ENCODE data around the gene MOCOS.
"Not testable (repeated sequence)": the region's sequence is repeated elsewhere in the genome, so short reads cannot be mapped to it uniquely, and the experiment has no call there.

MOCOS gene

DNA sequence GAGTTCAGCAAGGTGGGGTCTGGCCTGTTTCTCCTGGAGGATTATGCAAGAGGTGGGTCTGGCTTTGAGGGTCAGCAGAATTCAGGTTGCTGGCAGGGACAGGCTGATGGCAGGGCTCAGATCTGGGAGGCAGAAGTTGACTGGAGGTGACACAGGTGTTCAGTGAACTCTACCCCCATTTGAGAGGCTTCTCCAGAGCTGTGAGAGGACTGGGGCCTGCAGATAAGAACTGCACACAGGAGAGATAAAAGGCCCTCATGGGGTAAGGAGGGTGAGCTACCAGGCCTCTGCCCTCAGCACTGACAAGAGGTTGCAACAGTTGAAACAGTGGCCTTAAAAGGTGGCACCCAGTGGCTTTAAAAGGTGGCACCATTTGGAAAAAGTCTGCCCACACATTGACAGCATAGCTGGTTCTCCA lies 13.1 kb downstream of the MOCOS start:
- no peak for DNase-seq (ENCODE audit: extremely low read depth in 1 of 2, low read depth in 1 of 2)

DNA sequence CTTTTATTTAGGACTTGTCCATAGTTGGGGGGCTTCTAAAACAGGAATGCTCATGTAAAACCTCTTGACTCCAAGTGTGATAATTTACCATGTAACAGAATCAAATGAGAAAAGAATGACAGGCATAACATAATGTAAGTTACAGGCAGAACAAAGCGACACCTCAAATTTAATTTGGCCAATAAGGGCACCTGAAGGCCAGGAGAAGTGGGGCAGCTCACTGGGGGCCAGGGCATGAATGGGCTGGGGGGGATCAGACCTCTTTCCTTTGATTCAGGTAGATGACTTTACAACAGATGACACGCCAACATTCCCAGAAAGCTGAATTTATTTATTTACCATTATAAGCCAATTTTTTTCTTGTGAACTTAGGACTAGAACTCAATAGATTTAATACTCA lies 14.5 kb downstream of the MOCOS start:
- DNase-seq (ENCODE audit: extremely low read depth in 1 of 2, low read depth in 1 of 2): no peak

DNA sequence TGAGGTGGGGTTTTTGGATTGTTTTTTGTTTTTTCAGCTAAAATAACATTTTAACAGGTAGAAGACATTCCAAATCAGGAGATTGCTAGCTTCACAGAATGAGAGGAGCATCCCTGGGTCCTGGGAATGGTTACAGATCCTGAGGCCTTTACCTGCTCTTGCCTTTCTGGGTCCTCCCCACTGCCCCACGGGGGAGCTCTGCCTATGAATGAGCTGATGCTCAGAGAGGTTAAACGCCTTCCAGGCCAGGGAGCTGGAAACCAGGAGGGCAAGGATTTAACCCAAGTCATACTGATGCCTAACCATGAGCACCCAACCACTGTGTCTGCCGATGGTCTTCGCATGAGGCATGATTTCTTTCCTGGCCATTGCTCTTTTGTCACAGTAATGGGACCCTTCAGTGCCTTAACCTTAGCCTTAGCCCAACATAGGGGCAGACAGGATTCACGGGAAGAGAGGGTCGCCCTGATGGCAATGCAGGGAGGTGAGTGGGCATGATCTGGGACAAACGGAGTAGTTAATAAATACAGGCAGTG lies 16.1 kb downstream of the MOCOS start:
- no peak for DNase-seq (ENCODE audit: extremely low read depth in 1 of 2, low read depth in 1 of 2)

DNA sequence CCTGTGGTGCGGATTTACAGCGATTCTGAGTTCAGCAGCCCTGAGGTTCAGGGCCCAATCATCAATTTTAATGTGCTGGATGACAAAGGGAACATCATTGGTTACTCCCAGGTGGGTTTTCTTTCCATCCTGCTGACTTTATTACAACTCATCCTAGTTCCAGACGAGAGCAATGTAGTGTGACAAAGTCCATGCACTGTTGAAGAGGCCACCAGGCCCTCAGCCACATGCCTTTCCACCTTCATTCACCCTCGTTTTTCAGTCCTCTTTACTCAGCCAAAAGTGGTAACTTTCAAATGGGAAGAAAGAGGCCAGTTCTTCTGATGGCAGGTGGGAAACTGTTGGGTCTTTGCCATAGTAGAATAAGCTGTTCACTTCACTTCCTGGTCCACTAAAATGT lies 17.9 kb downstream of the MOCOS start:
- no peak for DNase-seq (ENCODE audit: extremely low read depth in 1 of 2, low read depth in 1 of 2)

DNA sequence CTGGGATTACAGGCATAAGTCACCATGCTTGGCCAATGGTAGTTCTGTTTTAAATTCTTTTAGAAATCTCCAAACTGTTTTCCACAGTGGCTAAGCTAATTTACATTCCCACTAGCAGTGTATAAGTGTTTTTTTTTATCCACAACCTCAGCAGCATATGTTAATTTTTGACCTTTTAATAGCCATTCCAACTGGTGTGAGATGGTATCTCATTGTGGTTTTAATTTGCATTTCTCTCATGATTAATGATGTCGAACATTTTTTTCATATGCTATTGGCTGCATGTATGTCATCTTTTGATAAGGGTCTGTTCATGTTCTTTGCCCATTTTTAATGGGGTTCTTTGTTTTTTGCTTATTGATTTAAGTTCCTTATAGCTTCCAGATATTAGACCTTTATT lies 20.0 kb downstream of the MOCOS start:
- no peak for DNase-seq (ENCODE audit: extremely low read depth in 1 of 2, low read depth in 1 of 2)

DNA sequence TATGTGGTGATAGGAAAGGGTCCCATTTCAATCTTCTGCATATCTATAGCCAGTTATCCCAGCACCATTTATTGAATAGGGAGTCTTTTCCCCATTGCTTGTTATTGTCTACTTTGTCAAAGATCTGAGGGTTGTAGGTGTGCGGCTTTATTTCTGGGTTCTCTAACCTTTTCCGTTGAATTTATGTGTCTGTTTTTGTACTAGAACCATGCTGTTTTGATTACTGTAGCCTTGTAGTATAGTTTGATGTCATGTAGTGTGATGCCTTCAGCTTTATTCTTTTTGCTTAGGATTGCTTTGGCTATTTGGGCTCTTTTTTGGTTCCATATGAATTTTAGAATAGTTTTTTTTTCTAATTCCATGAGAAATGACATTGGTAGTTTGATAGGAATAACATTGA lies 20.7 kb downstream of the MOCOS start:
- not testable (repeated sequence) for DNase-seq (ENCODE audit: extremely low read depth in 1 of 2, low read depth in 1 of 2)

DNA sequence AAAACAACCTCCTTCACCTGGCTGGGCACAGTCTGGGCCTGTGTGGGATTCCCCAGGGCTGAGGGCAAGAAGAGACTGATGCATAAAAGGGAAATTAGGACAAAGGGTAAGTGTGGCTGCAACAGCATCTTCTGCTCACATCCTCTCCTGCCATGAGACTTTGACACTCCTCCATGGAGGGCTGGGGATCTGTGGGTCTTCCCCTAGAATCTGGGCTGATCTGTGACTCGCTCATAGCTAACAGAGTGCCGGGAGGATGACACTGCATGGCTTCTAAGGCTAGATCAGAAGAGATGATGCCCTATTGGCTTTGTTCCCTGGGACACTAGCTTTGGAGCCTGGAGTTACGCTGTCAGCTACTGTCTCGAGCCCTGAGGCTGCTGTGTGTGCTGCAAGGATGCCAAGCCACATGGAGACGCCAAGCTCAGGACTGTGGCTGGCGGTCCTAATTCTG lies 24.3 kb downstream of the MOCOS start:
- DNase-seq (ENCODE audit: extremely low read depth in 1 of 2, low read depth in 1 of 2): no peak

DNA sequence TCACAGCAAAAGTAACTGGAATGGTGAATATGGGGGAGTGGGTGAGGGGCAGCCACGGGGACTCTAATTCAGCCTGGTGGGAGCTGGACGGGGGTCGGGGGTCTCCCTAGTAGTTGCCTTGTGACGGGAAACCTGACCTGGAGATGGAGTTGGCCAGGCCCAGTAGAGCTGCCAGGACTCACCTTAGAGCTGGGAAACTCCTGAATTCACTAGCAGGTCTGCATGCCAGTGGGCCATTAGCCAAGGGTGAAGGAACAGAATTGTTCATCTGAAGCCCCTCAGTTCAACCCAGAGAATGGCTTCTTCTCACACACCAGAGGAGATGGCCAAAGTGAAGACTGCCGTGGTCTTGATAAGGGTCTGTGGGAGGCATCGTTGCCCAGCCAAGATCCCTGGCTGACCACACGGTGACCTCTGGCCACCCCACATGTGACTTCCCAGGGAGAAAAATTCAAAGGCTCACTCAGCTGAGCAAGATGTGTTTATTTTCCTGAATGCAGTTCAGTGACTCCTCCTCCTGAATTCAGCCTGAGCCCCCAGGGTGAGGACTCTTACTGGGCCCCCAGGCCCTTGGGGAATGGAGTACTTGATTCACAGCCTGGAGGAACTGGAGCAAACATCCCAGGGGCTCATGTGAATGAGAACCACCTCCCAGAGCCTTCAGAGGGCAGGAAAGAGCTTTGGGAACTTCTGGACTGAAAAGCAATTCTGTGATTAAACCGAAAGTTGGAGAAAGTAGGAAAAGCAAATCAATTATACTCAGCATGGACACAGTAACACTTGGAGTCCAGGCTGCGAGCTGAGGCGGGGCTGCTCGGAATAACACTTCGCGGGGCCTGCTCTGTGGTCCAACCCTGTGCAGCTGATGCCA lies 25.2 kb downstream of the MOCOS start:
- no peak for DNase-seq (ENCODE audit: extremely low read depth in 1 of 2, low read depth in 1 of 2)

DNA sequence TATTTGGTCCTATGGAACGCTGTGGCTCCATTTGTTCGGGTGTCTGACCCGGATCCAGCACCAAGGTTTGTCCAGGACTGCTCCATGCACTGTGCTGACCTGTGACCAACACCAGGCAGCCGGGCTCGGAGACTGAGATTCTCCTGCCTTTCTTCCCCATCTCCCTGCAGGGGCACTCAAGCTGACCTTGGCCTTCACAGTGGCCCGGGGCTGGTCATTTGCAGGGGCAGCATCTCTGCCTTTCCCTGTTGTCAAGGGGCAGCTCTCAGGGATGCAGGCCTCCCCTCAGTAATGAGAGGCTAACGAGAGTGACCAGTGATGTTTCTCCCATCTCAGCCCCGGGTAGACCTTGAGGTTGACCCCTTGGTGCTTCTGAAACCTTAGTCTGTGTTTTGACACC lies 27.5 kb downstream of the MOCOS start:
- DNase-seq (ENCODE audit: extremely low read depth in 1 of 2, low read depth in 1 of 2): no peak

DNA sequence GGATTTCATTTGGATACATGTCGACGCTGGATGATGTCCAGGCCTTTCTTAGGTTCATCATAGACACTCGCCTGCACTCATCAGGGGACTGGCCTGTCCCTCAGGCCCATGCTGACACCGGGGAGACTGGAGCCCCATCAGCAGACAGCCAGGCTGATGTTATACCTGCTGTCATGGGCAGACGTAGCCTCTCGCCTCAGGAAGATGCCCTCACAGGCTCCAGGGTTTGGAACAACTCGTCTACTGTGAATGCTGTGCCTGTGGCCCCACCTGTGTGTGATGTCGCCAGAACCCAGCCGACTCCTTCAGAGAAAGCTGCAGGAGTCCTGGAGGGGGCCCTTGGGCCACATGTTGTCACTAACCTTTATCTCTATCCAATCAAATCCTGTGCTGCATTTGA lies 28.3 kb downstream of the MOCOS start:
- no peak for DNase-seq (ENCODE audit: extremely low read depth in 1 of 2, low read depth in 1 of 2)

DNA sequence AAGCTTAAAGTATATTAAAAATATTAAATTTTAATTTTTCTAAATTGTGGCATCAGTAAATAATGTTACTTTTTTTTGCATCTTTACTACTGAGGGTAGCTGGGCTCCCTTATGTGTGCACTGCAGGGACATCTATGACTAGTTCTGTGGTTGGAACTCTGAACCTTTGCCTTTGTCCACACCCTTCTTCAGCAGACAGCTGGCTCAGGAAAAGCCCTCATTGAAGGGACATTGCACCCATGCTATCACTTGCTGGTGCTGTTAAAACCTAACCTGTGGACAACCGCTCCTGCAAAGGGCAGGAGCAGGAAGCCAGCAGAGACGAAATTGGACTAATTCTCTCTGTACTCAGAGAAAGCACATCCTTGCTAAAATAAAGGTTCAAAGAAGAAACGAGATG lies 30.1 kb downstream of the MOCOS start:
- DNase-seq (ENCODE audit: extremely low read depth in 1 of 2, low read depth in 1 of 2): no peak

DNA sequence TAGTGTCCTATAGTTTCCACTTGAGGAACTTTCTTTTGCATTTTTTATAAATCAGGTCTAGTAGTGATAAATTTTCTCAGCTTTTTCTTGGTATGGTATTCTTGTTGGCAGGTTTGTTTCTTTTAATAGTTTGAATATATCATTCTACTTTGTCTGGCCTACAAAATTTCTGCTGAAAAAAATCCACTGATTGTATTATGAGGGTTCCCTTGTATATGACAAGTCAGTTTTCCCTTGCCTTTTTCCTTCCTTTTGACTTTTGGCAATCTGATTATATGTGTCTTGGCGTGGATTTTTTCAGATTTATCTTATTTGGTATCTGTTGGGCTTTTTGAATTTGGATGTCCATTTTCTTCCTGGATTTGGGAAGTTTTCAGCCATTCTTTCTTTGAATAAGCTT lies 41.9 kb downstream of the MOCOS start:
- DNase-seq (ENCODE audit: extremely low read depth in 1 of 2, low read depth in 1 of 2): no peak

DNA sequence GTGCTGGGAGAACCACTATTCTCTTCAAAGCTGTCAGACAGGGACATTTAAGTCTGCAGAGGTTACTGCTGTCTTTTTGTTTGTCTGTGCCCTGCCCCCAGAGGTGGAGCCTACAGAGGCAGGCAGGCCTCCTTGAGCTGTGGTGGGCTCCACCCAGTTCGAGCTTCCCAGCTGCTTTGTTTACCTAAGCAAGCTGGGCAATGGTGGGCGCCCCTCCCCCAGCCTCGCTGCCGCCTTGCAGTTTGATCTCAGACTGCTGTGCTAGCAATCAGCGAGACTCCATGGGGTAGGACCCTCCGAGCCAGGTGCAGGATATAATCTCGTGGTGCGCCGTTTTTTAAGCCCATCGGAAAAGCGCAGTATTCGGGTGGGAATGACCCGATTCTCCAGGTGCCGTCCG lies 53.2 kb downstream of the MOCOS start:
- DNase-seq (ENCODE audit: extremely low read depth in 1 of 2, low read depth in 1 of 2): not testable (repeated sequence)

DNA sequence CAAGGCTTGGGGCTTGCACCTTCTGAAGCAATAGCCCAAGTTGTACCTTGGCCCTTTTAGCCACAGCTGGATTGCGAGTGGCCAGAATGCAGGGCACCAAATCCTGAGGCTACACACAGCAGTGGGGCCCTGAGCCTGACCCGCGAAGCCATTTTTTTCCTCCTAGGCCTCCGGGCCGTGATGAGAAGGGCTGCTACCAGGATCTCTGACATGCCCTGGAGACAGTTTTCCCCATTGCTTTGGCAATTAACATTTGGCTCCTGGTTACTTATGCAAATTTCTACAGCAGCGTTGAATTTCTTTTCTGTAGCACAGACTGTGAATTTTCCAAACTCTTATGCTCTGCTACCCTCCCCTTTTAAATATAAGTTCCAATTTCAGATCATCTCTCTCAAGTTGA lies 54.5 kb downstream of the MOCOS start:
- no peak for DNase-seq (ENCODE audit: extremely low read depth in 1 of 2, low read depth in 1 of 2)

DNA sequence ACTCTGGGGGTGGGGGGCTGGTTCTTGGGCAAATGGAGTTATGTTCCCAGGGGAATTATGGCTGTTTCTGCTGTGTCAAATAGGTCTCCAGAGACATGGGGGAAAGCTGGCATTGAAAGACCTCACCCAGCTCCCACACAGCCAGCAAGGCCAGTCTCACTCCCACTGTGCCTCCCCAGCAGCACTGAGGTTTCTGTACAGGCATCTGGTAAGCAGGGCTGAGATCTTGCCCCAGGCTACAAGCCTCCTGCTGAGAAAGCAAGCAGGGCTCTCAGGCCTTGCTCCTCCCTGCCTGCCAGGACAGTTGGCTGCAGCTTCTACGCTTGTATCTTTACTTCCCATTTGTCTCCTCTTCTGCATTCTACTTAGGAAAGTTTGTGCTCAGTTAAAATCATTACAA lies 59.7 kb downstream of the MOCOS start:
- DNase-seq (ENCODE audit: extremely low read depth in 1 of 2, low read depth in 1 of 2): no peak

DNA sequence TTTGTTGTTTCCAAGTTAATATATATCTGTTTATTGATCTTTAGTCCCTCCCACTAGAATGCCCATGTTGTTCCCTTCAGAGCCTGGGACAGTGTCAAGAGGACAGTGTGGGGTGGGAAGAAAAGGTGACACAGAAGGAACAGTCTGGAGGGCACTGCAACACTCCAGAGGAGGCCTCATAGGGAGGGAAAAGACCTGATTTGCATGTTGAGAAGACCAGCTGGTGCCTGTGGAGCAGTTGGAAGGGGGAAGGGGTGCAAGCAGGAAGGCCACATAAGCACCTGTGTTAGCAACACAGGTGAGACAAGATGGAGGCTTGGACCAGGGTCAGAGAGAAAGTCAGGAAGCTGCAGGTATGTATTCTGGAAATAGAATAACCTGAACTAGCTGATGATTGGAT lies 62.1 kb downstream of the MOCOS start:
- no peak for DNase-seq (ENCODE audit: extremely low read depth in 1 of 2, low read depth in 1 of 2)

DNA sequence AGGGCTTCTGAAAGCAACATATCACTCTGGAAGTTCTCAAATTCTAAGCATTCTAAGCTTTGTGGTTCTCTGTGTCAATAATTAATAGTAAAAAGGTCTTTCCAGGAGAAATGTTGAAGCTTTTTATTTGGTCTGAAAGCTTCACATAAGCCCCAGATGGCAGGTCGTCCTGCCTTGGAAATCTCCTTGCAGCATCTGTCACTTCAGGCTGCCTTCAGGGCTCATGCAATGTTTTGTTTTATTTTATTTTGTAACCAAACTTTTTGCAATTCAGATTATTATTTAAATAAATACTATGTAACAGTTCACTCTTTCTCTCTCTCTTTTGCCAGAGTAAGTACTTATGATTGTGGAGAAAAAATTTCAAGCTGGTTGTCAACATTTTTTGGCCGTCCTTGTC lies 63.5 kb downstream of the MOCOS start:
- no peak for DNase-seq (ENCODE audit: extremely low read depth in 1 of 2, low read depth in 1 of 2)

DNA sequence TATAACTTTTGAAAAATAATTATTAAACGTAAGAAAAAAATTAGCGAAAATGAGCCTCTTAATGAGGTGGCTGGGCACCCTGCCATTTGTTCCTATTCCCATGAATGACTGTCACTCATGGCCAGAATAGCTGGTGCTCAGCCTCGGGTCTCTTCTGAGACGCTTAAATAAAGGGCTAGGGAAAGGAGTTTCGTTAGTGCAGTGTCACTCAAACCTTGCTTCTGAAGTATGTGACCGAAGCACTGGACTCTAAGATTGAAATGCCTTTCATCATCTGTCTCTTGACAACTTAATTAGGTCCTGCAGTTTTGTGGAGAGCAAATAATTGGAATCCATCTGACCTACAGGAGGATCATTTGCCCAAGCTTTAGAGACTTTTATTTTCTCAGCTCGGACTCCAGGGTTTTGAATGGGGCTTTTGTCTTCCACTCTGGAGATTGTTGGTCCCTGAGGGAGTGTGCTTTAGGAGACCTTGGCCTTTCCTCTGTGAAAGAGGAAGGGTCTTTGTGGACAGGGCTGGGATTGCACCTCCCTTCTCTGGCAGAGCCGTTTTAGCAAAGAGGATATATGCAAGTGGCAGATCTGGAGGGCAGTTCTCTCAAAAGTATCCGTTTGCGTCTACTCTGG lies 67.9 kb downstream of the MOCOS start:
- no peak for DNase-seq (ENCODE audit: extremely low read depth in 1 of 2, low read depth in 1 of 2)

DNA sequence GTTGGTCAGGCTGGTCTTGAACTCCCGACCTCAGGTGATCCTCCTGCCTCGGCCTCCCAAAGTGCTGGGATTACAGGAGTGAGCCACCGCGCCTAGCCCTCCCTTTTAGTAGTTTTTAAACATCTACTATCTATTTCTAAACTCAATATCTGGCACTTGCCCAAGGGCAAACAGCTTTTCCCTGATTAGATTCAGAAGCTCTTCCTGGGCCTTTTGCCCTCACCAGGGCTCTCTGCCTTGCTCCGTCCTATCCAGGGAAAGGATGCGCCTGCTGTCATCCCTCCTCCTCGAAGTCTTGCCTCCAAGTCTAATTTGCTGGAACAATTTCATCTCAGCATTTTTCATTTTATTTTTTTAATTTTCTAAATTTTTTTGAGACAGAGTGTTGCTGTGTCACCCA lies 68.8 kb downstream of the MOCOS start:
- DNase-seq (ENCODE audit: extremely low read depth in 1 of 2, low read depth in 1 of 2): no peak

DNA sequence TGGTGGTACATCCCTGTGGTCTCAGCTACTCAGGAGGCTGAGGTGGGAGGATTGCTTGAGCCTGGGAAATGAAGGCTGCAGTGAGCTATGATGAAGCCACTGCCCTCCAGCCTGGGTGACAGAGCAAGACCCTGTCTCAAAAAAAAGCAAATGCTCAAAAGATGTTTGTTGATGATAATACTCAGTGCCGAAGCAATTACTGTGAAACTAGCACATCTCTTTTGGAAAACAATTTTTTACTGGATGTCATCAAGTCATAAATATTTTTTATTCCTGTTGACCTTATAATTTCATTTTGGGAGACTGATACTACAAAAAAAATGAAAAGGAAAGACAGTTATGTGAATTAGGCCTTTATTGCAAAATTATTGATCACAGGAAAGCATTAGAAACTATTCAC lies 75.7 kb downstream of the MOCOS start:
- no peak for DNase-seq (ENCODE audit: extremely low read depth in 1 of 2, low read depth in 1 of 2)

DNA sequence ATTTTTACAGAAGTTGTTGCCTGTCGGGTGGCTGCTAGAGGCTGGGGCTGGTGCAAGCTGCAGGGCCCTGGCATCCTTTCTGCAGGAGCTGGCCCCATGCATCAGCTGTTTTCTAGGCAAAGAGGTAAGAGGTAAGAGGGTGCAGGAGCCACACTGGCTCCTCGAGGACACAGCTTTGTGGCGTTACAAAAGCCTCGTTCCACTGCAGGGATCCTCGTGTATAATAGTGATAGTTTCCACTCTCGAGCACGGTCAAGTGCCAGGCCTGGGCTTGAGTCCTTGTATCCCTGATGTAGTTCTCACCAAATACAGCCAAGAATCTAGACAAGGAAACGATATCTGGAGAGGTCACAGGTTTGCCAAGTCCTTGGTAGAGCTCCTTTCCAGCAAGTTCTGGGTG lies 77.0 kb downstream of the MOCOS start:
- no peak for DNase-seq (ENCODE audit: extremely low read depth in 1 of 2, low read depth in 1 of 2)

DNA sequence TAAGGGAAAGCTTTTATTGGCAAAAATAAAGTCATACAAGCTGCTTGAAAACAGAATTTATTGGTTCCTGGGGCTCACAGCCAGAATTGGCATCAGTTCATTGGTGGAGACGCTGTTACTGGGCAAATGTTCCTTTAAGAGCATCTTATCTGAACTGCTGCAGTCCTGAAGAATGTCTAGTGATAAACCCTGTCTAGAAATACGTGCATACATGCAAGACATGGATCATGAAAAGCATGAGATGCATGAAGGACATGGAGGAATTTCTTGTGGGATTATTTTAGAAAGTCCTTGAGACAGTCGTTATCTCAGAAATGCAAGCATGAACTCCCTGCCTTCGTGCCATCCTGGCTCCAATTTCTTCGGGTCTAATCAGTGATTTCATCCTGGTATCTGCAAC lies 77.7 kb downstream of the MOCOS start:
- no peak for DNase-seq (ENCODE audit: extremely low read depth in 1 of 2, low read depth in 1 of 2)
